Measurements from ENCODE around the gene ZZZ3. TPM values are rescaled to one million over a fixed set of nuclear protein-coding genes. Genes with fewer than 3 reads are reported as not detected.

The ZZZ3 gene
- polyA plus RNA-seq, 1 of the 3 experiments (the other 2 are of a cell fraction): 14.2 TPM

DNA sequence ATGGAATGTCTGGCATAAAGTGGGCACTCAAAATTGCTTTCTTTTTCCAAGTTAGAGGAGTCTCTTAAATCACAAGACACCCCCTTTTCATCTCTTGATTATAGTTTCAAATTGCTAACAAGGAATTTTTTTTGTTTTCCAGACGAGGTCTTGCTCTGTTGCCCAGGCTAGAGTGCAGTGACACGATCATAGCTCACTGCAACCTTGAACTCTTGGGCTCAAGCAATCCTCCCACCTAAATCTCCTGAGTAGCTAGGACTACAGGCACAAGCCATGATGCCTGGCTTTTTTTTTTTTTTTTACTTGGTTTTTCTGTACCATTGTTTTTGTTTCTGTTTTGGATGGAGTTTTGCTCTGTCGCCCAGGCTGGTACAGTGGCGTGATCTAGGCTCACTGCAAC lies 20.8 kb downstream of the ZZZ3 start:
- POLR2A ChIA-PET: no interaction called here
- Histone ChIP-seq H3K27ac (ENCODE audit: low read depth in 2 of 2, low read length in 1 of 2) (no peak overlapping the region), H3K9ac (no peak overlapping the region), H3K9me2 (no peaks in the 10 kb centered on the region), H3F3A (replicated peaks; ENCODE audit: insufficient read depth) (no peaks in the 10 kb centered on the region), H3K4me3 (ENCODE audit: low read depth in 2 of 2, low read length in 1 of 2) (no peak overlapping the region), H3K79me2 (ENCODE audit: insufficient read depth) (peaks cover 100% of the 10 kb centered on the region), H3K4me1 (ENCODE audit: control insufficient read depth in 1 of 2, insufficient read depth in 2 of 2, low read depth in 1 of 2, low read length in 1 of 2) (no peaks in the 10 kb centered on the region; a peak in 2 of 4 replicates), H4K20me1 (ENCODE audit: insufficient read depth) (peaks cover 51% of the 10 kb centered on the region), H3K36me3 (replicated peaks in 1 of 2; ENCODE audit: control insufficient read depth in 1 of 2, insufficient read depth in 2 of 2, low read length in 1 of 2) (no peaks in the 10 kb centered on the region), H3K4me2 (no peak overlapping the region), H2AFZ (ENCODE audit: low read depth) (no peak overlapping the region), H3K27me3 (ENCODE audit: insufficient read depth) (no peaks in the 10 kb centered on the region), H3K9me3 (no peaks in the 10 kb centered on the region)
- CTCF ChIA-PET: interaction anchor here (0.6 kb wide), 1 partner anchor 423 kb away, joined by 3 read pairs; no protein-coding TSS in a partner anchor
- TF ChIP-seq ELF1 (IDR thresholded peaks at IDR 0.05) (no peak), FOSL2 (IDR thresholded peaks at IDR 0.05; ENCODE audit: borderline replicate concordance, low read depth) (no peak), SIN3A (IDR thresholded peaks at IDR 0.05; ENCODE audit: borderline replicate concordance, low read depth, low read length) (no peak)
- TF ChIP-seq, protein P1, sequence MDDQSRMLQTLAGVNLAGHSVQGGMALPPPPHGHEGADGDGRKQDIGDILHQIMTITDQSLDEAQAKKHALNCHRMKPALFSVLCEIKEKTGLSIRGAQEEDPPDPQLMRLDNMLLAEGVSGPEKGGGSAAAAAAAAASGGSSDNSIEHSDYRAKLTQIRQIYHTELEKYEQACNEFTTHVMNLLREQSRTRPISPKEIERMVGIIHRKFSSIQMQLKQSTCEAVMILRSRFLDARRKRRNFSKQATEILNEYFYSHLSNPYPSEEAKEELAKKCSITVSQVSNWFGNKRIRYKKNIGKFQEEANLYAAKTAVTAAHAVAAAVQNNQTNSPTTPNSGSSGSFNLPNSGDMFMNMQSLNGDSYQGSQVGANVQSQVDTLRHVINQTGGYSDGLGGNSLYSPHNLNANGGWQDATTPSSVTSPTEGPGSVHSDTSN (IDR thresholded peaks at IDR 0.05): no peak
- WGBS (ENCODE audit: low lambda C conversion rate): 90% methylated on average over 4 of the region's 4 CpGs
- no peak for DNase-seq

DNA sequence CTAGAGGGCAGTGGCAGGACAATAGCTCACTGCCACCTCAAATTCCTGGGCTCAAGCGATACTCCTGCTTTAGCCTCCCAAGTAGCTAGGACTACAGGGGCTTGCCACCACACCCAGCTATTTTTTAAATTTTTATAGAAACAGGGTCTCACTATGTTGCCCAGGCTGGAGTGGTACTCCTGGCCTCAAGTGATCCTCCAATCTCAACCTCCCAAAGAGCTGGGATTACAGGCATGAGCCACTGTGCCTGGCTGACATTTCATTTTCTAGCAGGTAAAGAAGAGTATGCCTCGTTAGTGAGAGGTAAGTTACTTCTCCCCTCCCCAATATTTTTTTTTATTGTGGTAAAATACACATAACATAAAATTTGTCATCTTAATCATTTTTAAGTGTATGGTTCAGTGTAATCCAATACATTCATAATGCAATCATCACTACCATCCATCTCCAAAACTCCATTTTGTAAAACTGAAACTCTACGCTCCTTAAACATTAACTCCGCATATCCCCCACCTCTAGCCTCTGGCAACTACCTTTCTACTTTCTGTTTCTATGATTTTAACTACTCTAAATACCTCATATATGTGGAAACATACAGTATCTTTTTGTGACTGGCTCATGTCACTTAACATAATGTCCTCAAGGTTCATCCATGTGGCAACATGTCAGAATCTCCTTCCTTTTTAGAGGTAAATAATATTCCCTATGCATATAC lies 22.4 kb downstream of the ZZZ3 start:
- no peak overlapping the region for H3K4me3 ChIP-seq (ENCODE audit: low read depth in 2 of 2, low read length in 1 of 2)
- ChIA-PET CTCF (no interaction called here), POLR2A (no interaction called here)
- H3K36me3 ChIP-seq (replicated peaks in 1 of 2; ENCODE audit: control insufficient read depth in 1 of 2, insufficient read depth in 2 of 2, low read length in 1 of 2): no peaks in the 10 kb centered on the region
- H3K9me2 ChIP-seq: no peaks in the 10 kb centered on the region
- no peaks in the 10 kb centered on the region for H3K27me3 ChIP-seq (ENCODE audit: insufficient read depth)
- H3K4me2 ChIP-seq: no peak overlapping the region
- 95% methylated on average over 4 of the region's 4 CpGs for WGBS (ENCODE audit: low lambda C conversion rate)
- peaks cover 9% of the 10 kb centered on the region for H3F3A ChIP-seq (replicated peaks; ENCODE audit: insufficient read depth)
- no peak overlapping the region for H3K9ac ChIP-seq
- peaks cover 47% of the 10 kb centered on the region for H4K20me1 ChIP-seq (ENCODE audit: insufficient read depth)
- H3K4me1 ChIP-seq (ENCODE audit: control insufficient read depth in 1 of 2, insufficient read depth in 2 of 2, low read depth in 1 of 2, low read length in 1 of 2): no peaks in the 10 kb centered on the region; a peak in 2 of 4 replicates
- TF ChIP-seq EZH2phosphoT487 (IDR thresholded peaks at IDR 0.05; ENCODE audit: borderline replicate concordance, low read depth): no peak
- TF ChIP-seq RCOR1 (IDR thresholded peaks at IDR 0.05; ENCODE audit: low read length): no peak
- TF ChIP-seq, protein P2, sequence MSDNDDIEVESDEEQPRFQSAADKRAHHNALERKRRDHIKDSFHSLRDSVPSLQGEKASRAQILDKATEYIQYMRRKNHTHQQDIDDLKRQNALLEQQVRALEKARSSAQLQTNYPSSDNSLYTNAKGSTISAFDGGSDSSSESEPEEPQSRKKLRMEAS (IDR thresholded peaks at IDR 0.05; ENCODE audit: low read depth): no peak
- TF ChIP-seq, protein P3, sequence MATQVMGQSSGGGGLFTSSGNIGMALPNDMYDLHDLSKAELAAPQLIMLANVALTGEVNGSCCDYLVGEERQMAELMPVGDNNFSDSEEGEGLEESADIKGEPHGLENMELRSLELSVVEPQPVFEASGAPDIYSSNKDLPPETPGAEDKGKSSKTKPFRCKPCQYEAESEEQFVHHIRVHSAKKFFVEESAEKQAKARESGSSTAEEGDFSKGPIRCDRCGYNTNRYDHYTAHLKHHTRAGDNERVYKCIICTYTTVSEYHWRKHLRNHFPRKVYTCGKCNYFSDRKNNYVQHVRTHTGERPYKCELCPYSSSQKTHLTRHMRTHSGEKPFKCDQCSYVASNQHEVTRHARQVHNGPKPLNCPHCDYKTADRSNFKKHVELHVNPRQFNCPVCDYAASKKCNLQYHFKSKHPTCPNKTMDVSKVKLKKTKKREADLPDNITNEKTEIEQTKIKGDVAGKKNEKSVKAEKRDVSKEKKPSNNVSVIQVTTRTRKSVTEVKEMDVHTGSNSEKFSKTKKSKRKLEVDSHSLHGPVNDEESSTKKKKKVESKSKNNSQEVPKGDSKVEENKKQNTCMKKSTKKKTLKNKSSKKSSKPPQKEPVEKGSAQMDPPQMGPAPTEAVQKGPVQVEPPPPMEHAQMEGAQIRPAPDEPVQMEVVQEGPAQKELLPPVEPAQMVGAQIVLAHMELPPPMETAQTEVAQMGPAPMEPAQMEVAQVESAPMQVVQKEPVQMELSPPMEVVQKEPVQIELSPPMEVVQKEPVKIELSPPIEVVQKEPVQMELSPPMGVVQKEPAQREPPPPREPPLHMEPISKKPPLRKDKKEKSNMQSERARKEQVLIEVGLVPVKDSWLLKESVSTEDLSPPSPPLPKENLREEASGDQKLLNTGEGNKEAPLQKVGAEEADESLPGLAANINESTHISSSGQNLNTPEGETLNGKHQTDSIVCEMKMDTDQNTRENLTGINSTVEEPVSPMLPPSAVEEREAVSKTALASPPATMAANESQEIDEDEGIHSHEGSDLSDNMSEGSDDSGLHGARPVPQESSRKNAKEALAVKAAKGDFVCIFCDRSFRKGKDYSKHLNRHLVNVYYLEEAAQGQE (IDR thresholded peaks at IDR 0.05; ENCODE audit: low read depth, low read length): no peak
- TF ChIP-seq POLR2AphosphoS5 (IDR thresholded peaks at IDR 0.05; ENCODE audit: low read depth, low read length): no peak
- TF ChIP-seq EP300 (IDR thresholded peaks at IDR 0.05; ENCODE audit: borderline replicate concordance in 1 of 2, low read depth in 1 of 2, low read length in 1 of 2): no peak
- TF ChIP-seq MEF2A (IDR thresholded peaks at IDR 0.05; ENCODE audit: borderline replicate concordance, low read depth): no peak
- TF ChIP-seq CHD2 (IDR thresholded peaks at IDR 0.05; ENCODE audit: low read length, partially characterized antibody): no peak
- TF ChIP-seq RXRA (IDR thresholded peaks at IDR 0.05; ENCODE audit: borderline replicate concordance, low read depth): no peak
- TF ChIP-seq, protein P1 (IDR thresholded peaks at IDR 0.05): no peak
- TF ChIP-seq NFIC (IDR thresholded peaks at IDR 0.05; ENCODE audit: borderline replicate concordance): no peak
- no peak for TF ChIP-seq NRF1 (IDR thresholded peaks at IDR 0.05; ENCODE audit: low read depth, low read length)
- TF ChIP-seq TEAD4 (IDR thresholded peaks at IDR 0.05; ENCODE audit: borderline replicate concordance, insufficient read depth): no peak
- TF ChIP-seq, protein P4, sequence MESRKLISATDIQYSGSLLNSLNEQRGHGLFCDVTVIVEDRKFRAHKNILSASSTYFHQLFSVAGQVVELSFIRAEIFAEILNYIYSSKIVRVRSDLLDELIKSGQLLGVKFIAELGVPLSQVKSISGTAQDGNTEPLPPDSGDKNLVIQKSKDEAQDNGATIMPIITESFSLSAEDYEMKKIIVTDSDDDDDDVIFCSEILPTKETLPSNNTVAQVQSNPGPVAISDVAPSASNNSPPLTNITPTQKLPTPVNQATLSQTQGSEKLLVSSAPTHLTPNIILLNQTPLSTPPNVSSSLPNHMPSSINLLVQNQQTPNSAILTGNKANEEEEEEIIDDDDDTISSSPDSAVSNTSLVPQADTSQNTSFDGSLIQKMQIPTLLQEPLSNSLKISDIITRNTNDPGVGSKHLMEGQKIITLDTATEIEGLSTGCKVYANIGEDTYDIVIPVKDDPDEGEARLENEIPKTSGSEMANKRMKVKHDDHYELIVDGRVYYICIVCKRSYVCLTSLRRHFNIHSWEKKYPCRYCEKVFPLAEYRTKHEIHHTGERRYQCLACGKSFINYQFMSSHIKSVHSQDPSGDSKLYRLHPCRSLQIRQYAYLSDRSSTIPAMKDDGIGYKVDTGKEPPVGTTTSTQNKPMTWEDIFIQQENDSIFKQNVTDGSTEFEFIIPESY (IDR thresholded peaks at IDR 0.05; ENCODE audit: borderline replicate concordance, low read depth): no peak
- no peak for TF ChIP-seq JUND (IDR thresholded peaks at IDR 0.05)
- no peak overlapping the region for H3K27ac ChIP-seq (ENCODE audit: low read depth in 2 of 2, low read length in 1 of 2)
- H3K79me2 ChIP-seq (ENCODE audit: insufficient read depth): peaks cover 100% of the 10 kb centered on the region
- no peaks in the 10 kb centered on the region for H3K9me3 ChIP-seq
- H2AFZ ChIP-seq (ENCODE audit: low read depth): no peak overlapping the region
- DNase-seq: no peak

Measured in SK-N-SH (cell line).